GM12878 (cell line): ENCODE measurements around the gene TRIM22. TPM values are rescaled to one million over a fixed set of nuclear protein-coding genes. Genes with fewer than 3 reads are reported as not detected.

Experiments used
- ATAC-seq: fragments of 200-7000 bp; cut with Tn5 transposase; 3 replicates; pipeline ENCODE4 v1.9.1; 2020; ENCODE audit warnings: mild to moderate bottlenecking, moderate library complexity
- BruUV-seq: library from RNA; stranded (reverse); fragments of 400-500 nt; replicated peaks from 2 replicates; lab custom pipeline; 2021; lab: Mats Ljungman, UMichigan
- CTCF ChIA-PET: fragments of 300-600 bp; sonication (Branson Sonifier 250); formaldehyde crosslinking; extraction: SDS; loops from one replicate; lab custom pipeline; 2021; ENCODE audit warnings: inconsistent platforms; lab: Yijun Ruan, JAX
- POLR2A ChIA-PET: fragments of 350-600 bp; formaldehyde crosslinking; extraction: SDS; loops from one replicate; lab custom pipeline; 2021; ENCODE audit warnings: inconsistent platforms; lab: Charles Lee
- RAD21 ChIA-PET: fragments of 300-600 bp; sonication (Branson Sonifier 250); formaldehyde crosslinking; loops from one replicate; lab custom pipeline; 2023; ENCODE audit warnings: antibody characterized with exemption; ENCODE audit not compliant: unreplicated experiment; lab: Charles Lee
- SMC1A ChIA-PET: fragments of 300-600 bp; sonication (Branson Sonifier 250); formaldehyde crosslinking; loops from one replicate; lab custom pipeline; 2023; ENCODE audit not compliant: unreplicated experiment, uncharacterized antibody; lab: Charles Lee
- DNase-seq: peaks from one replicate; pipeline ENCODE4 v3.0.0-alpha.2; 2011; ENCODE audit warnings: low read depth, low spot score
- FAIRE-seq: peaks from 3 replicates; lab custom pipeline; 2011; peaks lifted over from hg19 to GRCh38; lab: Jason Lieb, UNC
- H2AFZ ChIP-seq: 2 replicates; pipeline ENCODE4 v1.6.0; 2011; ENCODE audit warnings: low read depth, low read length, control low read depth; ENCODE audit not compliant: control insufficient read depth
- H3K27ac ChIP-seq: 2 replicates; pipeline ENCODE4 v1.5.1; 2011; ENCODE audit warnings: control low read depth; ENCODE audit not compliant: control insufficient read depth, insufficient read depth
- H3K27me3 ChIP-seq, 2 experiments: replicated peaks in 1 of 2; 2 replicates each; pipeline versions ENCODE4 v1.6.0 to v1.6.1; 2011; ENCODE audit warnings: low read length in 1 of 2; ENCODE audit not compliant: control insufficient read depth in 2 of 2, insufficient read depth in 2 of 2
- H3K36me3 ChIP-seq, 2 experiments: 2 replicates each; pipeline ENCODE4 v1.5.1; 2011; ENCODE audit warnings: low read length in 1 of 2; ENCODE audit not compliant: control insufficient read depth in 2 of 2, insufficient read depth in 2 of 2
- H3K4me1 ChIP-seq: 2 replicates; pipeline ENCODE4 v1.6.1; 2011; ENCODE audit warnings: mild to moderate bottlenecking, low read length, moderate library complexity, mixed read lengths; ENCODE audit not compliant: control insufficient read depth, insufficient read depth
- H3K4me2 ChIP-seq: 2 replicates; pipeline ENCODE4 v1.6.0; 2011; ENCODE audit warnings: control low read depth; ENCODE audit not compliant: control insufficient read depth, insufficient read depth
- H3K4me3 ChIP-seq: fragments of 200-600 bp; sonication (generic); 2 replicates; pipeline ENCODE4 v1.5.1; 2016
- H3K79me2 ChIP-seq: 2 replicates; pipeline ENCODE4 v1.6.0; 2011; ENCODE audit warnings: low read length; ENCODE audit not compliant: control insufficient read depth, insufficient read depth
- H3K9ac ChIP-seq: 2 replicates; pipeline ENCODE4 v1.8.0; 2011; ENCODE audit warnings: low read length, control low read depth, mixed read lengths; ENCODE audit not compliant: control insufficient read depth, insufficient read depth
- H3K9me3 ChIP-seq: replicated peaks from 3 replicates; pipeline ENCODE4 v1.5.1; 2011; ENCODE audit warnings: mild to moderate bottlenecking, low read length; ENCODE audit not compliant: control insufficient read depth, insufficient read depth
- H4K20me1 ChIP-seq: 2 replicates; pipeline ENCODE4 v1.6.0; 2011; ENCODE audit not compliant: control insufficient read depth, insufficient read depth
- CREB1 ChIP-seq: IDR thresholded peaks from 2 replicates; pipeline ENCODE4 v1.6.1; 2012; ENCODE audit warnings: low read depth, mild to moderate bottlenecking, inconsistent platforms
- CREM ChIP-seq: IDR thresholded peaks from 2 replicates; pipeline ENCODE4 v1.6.1; 2014; ENCODE audit warnings: antibody characterized with exemption, low read depth
- HSF1 ChIP-seq: fragments of 150-350 bp; IDR thresholded peaks from 2 replicates; pipeline ENCODE4 v1.6.1; 2014; ENCODE audit warnings: mild to moderate bottlenecking, low read depth, low read length
- KLF5 ChIP-seq: fragments of 450-650 bp; IDR thresholded peaks from 2 replicates; pipeline ENCODE4 v1.6.1; 2014; ENCODE audit warnings: mild to moderate bottlenecking; ENCODE audit not compliant: partially characterized antibody
- NKRF ChIP-seq: fragments of 450-650 bp; conservative IDR thresholded peaks from 2 replicates; pipeline ENCODE4 v1.6.1; 2017; ENCODE audit warnings: mild to moderate bottlenecking, moderate library complexity
- PRDM15 ChIP-seq: fragments of 450-650 bp; formaldehyde crosslinking; IDR thresholded peaks from 2 replicates; pipeline ENCODE4 v1.4.0; 2020; ENCODE audit warnings: mild to moderate bottlenecking, moderate library complexity
- RB1 ChIP-seq: fragments of 450-650 bp; formaldehyde crosslinking; IDR thresholded peaks from 2 replicates; pipeline ENCODE4 v1.6.1; 2017; ENCODE audit warnings: mild to moderate bottlenecking, borderline replicate concordance
- REST ChIP-seq: IDR thresholded peaks from 2 replicates; pipeline ENCODE4 v1.6.1; 2012; ENCODE audit warnings: mild to moderate bottlenecking, low read depth, low read length
- SIN3A ChIP-seq: IDR thresholded peaks from 2 replicates; pipeline ENCODE4 v1.6.1; 2012; ENCODE audit warnings: low read depth, low read length, improper control_type of control experiment
- SREBF1 ChIP-seq: IDR thresholded peaks from 2 replicates; pipeline ENCODE4 v1.6.1; 2012; ENCODE audit warnings: mild to moderate bottlenecking, low read length
- TBL1XR1 ChIP-seq: IDR thresholded peaks from 2 replicates; pipeline ENCODE4 v1.6.1; 2012; ENCODE audit warnings: low read depth, low read length, improper control_type of control experiment
- WGBS: methylation state at CpG from one replicate; pipeline ENCODE4 v1.1.6; 2016; ENCODE audit warnings: low lambda C conversion rate; ENCODE audit not compliant: insufficient replicate concordance, insufficient coverage; ENCODE audit errors: missing lambda C conversion rate; 5-methylcytosine and 5-hydroxymethylcytosine counted together
- in situ Hi-C: fragments of 300-500 bp; cut with MboI; formaldehyde crosslinking; loops from 9 replicates; pipeline ENCODE4 v1.14.3; 2018; ENCODE audit warnings: mixed read lengths
- intact Hi-C: fragments of 100-400 bp; cut with micrococcal nuclease; formaldehyde crosslinking; loops from one replicate; pipeline ENCODE4 v1.14.2; 2022; ENCODE audit not compliant: unreplicated experiment
- polyA plus RNA-seq, 11 experiments: library from polyadenylated mRNA; depleted of rRNA in 4 of 11; unstranded in 6 of 11; stranded (reverse) in 5 of 11; fragments of >200 nt; fragmentation: Nextera tagmentation in 4 of 11; fragmentation: Illumina TruSeq in 1 of 11; extraction: Ambion mirVana in 4 of 11; extraction: Trizol in 1 of 11; gene quantifications; 1 replicate in 1 of 11; 2 replicates in 10 of 11; pipeline versions ENCODE4 v1.2.1 to v1.2.3, GENCODE V29; 2011 to 2016; ENCODE audit warnings: inconsistent platforms in 2 of 11, missing spikeins in 2 of 11, low read depth in 1 of 11
- total RNA-seq, 4 experiments: library from RNA; depleted of rRNA in 3 of 4; stranded (reverse); fragments of >200 nt in 3 of 4; fragmentation: Illumina TruSeq in 1 of 4; extraction: Trizol in 1 of 4; gene quantifications; 2 replicates each; pipeline versions ENCODE4 v1.2.1 to v1.2.3, GENCODE V29; 2013 to 2021

Gene TRIM22
- total and polyA plus RNA-seq, 10 of the 15 experiments (the other 5 are each of a cell fraction or from before 2014, with no cell fraction given), result 116 to 485 (median 204) TPM

GRCh38 chr11:5736396-5736795, 46.8 kb downstream of the TRIM22 start, which contains the start of gene OR56B1:
OR56B1 (plus strand) TSS chr11:5736448; CDS start chr11:5736517, 69 bp downstream.
- ATAC-seq (no peak), DNase-seq (no peak), FAIRE-seq (no peak)
- Histone ChIP-seq H3K9me3 (no peaks in the 10 kb centered on the region; the same call in 2 of the 3 replicates), H3K36me3 (no peaks in the 10 kb centered on the region), H3K79me2 (no peaks in the 10 kb centered on the region), H3K4me1 (no peaks in the 10 kb centered on the region), H3K4me2 (no peak within 1 kb of the TSS), H3K9ac (no peak within 1 kb of the TSS), H3K27me3 (no peaks in the 10 kb centered on the region), H4K20me1 (no peaks in the 10 kb centered on the region), H3K27ac (no peak within 1 kb of the TSS), H2AFZ (no peak within 1 kb of the TSS), H3K4me3 (no peak within 1 kb of the TSS)
- intact Hi-C loops, result no loop called here
- ChIA-PET SMC1A (interaction anchor here (1.0 to 1.2 kb wide), 2 partner anchors 17 to 136 kb away, joined by 3 to 6 read pairs; no protein-coding TSS in a partner anchor), POLR2A (no interaction called here), CTCF (interaction anchor here (0.6 to 1.0 kb wide), 2 partner anchors 52 to 120 kb away, joined by 3 read pairs; no protein-coding TSS in a partner anchor), RAD21 (no interaction called here)
- in situ Hi-C loops, result no loop called here
- no TSS peak for BruUV-seq
- TF ChIP-seq CREB1, result no peak
- no peak for TF ChIP-seq SREBF1
- TF ChIP-seq RB1, result no peak
- TF ChIP-seq CREM, result no peak
- no peak for TF ChIP-seq SIN3A
- TF ChIP-seq HSF1, result no peak
- no peak for TF ChIP-seq PRDM15
- no peak for TF ChIP-seq KLF5
- no peak for TF ChIP-seq TBL1XR1
- no peak for TF ChIP-seq NKRF
- no peak for TF ChIP-seq REST
- WGBS, result 27% methylated on average over 1 of the region's 1 CpG
